ENCODE data around the gene ANKRD13D.

Gene ANKRD13D

GRCh38 chr11:67345920-67346819 lies 57.1 kb downstream of the ANKRD13D start:
- no peak for TF ChIP-seq JUND (IDR thresholded peaks at IDR 0.05; ENCODE audit: low read depth)
- peak in 1 of 2 experiments; percentile 95 for DNase-seq (ENCODE audit: low read depth in 1 of 2, low spot score in 1 of 2)

DNA sequence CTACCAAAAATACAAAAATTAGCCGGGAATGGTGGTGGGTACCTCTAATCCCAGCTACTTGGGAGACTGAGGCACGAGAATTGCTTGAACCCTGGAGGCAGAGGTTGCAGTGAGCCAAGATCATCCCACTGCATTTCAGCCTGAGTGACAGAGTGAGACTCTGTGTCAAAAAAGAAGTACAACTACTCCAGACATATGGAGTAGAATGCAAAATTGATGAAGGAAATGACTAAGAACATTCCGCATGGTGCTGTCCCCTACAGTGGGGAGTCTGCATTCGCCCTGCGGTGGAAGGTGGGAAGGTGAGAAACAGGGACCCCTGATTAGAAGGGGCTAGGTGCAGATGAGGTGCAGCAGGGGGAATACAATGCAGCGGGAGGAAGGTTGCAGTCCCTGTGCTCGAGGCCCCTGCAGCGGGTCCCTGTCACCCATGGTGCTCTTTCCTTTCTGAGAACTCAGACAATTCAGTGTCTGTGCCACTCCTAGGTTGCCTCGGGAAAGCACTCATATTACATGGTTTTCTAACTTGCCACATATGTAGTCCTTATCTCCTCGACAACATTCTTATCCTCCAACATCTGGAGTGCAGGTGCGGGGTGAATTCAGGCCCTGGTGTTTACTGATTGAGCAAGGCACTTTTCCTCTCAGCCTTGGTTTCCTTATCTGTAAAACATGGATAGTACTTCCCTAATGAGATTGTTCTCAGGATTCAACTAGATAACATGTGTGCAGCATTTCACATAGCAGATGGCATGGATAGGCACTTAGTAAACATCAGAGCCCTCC lies 59.1 kb downstream of the ANKRD13D start:
- DNase-seq (ENCODE audit: low read depth in 1 of 2, low spot score in 1 of 2), result no peak
- no peak for TF ChIP-seq JUND (IDR thresholded peaks at IDR 0.05; ENCODE audit: low read depth)
- in situ Hi-C loops (cut with HindIII; ENCODE audit: low pct_unique_long_range_greater_than_20kb, low sequenced_read_pairs), result no loop called here

More at GRCh38 chr11:67345920-67346819, 57.1 kb downstream of the ANKRD13D start:
- in situ Hi-C loops (cut with HindIII; ENCODE audit: low pct_unique_long_range_greater_than_20kb, low sequenced_read_pairs), result no loop called here

DNA sequence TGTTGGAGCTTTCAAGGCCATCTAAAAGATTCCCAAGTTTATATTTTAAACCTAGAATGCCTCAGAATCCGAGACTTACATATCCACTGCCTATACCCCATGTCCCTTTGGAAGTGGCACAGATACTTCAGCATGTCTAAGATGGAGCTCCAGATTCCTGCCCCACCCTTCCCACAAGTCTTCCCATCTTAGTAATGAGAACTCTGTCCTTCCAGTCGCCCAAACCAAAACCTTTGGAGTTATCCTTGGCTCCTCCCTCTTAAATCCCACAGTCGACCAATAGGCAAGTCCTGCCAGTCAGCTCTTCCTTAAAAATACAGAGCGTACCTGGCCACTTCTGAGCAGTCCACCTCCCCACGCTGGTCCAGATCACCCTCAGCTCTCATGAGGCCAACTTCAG lies 59.9 kb downstream of the ANKRD13D start:
- in situ Hi-C loops (cut with HindIII; ENCODE audit: low pct_unique_long_range_greater_than_20kb, low sequenced_read_pairs), result no loop called here
- DNase-seq (ENCODE audit: low read depth in 1 of 2, low spot score in 1 of 2), result peak in 1 of 2 experiments; percentile 47
- no peak for TF ChIP-seq JUND (IDR thresholded peaks at IDR 0.05; ENCODE audit: low read depth)

GRCh38 chr11:67349457-67349856 lies 60.4 kb downstream of the ANKRD13D start:
- DNase-seq (ENCODE audit: low read depth in 1 of 2, low spot score in 1 of 2), result no peak
- in situ Hi-C loops (cut with HindIII; ENCODE audit: low pct_unique_long_range_greater_than_20kb, low sequenced_read_pairs), result no loop called here
- TF ChIP-seq JUND (IDR thresholded peaks at IDR 0.05; ENCODE audit: low read depth), result no peak

DNA sequence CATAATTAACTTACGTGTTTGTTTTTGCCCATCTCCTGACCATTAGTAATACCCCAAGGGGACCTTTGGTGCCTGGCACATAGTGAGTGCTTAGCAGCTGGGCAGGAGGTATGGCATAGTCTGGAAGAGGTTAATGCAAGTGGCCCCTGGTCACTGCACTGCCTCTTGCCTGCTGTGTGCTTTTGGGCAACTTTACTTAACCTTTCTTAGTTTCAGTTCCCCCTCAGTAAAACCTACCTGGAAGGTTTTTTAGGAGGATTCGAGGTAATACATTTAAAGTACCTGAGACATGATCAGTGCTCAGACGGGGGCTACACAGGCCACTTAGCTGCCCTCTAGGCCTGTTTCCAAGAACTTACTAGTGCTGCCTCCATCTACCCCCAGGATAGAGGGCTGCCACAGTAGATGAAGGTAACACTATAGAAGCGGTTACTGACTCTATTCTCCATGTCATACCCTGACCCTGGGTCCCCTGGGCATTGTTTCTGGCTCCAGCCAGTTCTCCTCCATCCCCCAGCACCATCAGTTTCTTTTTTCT lies 60.9 kb downstream of the ANKRD13D start:
- no peak for DNase-seq (ENCODE audit: low read depth in 1 of 2, low spot score in 1 of 2)
- in situ Hi-C loops (cut with HindIII; ENCODE audit: low pct_unique_long_range_greater_than_20kb, low sequenced_read_pairs), result no loop called here
- no peak for TF ChIP-seq JUND (IDR thresholded peaks at IDR 0.05; ENCODE audit: low read depth)

GRCh38 chr11:67351275-67352005 lies 62.3 kb downstream of the ANKRD13D start:
- peak; percentile 83 to 91 for DNase-seq (ENCODE audit: low read depth in 1 of 2, low spot score in 1 of 2)
- no peak for TF ChIP-seq JUND (IDR thresholded peaks at IDR 0.05; ENCODE audit: low read depth)
- in situ Hi-C loops (cut with HindIII; ENCODE audit: low pct_unique_long_range_greater_than_20kb, low sequenced_read_pairs), result no loop called here

Measured in T47D (cell line).